NCI-H69 (cell line): Measurements from ENCODE around the gene BBLN.

ENCODE experiments used
- DNase-seq: peaks from one replicate; lab custom pipeline; 2025; lab: John Stamatoyannopoulos, UW

BBLN gene

DNA sequence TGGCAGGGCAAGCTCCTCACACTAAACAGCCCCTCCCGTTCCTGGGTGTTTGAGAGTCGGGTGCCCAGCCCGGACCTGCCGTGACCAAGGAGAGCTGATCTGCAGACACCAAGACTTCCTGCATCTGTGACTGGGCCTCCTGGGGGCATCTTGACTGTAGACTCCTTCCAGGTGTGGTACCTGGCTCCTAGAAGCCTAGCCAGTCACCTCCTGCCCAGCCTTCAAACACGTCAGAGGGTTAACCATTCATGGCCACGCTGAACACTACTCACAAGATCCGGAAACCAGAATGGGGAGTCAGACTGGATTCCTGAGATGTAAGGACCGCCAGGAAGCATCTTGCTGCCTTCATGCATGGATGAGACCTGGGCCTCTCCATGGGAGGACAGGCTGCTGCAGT is 14.5 kb upstream of the BBLN start:
- DNase-seq, result no peak

DNA sequence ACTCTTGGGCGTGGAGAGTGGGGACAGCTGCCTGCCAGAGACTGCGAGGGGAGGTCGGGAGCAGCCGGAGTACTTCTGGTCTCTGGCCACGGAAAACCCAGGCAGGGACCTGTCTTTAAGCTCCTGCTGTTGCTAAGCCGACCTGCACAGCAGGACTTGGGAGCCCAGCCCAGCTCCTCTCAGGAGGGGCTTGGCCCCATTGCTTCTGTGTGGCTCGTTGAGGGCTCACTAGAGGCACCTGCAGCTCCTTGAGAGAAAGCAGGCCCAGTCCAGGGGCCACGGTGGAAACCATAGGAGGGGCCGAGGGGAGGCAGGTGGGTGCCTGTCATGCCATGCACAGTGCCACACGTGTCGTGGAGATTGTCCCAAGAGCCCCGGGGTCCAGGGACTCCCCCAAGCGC is 14.1 kb upstream of the BBLN start:
- DNase-seq, result peak; percentile 34

DNA sequence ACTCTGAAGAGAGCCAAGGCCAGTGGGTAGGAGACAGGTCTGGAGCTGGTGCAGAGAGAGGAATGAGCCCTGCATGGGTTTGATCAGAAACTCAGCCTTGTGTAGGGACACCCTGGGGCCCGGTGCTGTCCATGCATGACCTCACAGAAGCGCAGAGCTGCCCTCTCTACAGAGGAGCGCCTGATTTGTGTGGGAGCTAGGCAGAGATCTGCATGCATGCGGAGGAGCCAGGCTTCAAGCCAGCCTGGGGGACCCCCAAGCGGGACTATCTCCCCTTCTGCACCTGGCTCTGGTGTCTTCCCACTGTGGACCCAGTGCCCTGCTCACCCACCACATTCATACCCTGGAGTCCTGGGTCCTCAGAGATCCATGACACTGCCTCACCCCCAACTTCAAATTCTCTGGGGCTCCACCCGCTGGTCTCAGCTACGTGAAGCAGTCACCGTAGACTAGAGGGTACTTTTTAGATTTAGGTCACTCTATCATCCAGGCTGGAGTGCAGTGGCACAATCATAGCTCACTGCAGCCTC is 13.4 kb upstream of the BBLN start:
- no peak for DNase-seq

DNA sequence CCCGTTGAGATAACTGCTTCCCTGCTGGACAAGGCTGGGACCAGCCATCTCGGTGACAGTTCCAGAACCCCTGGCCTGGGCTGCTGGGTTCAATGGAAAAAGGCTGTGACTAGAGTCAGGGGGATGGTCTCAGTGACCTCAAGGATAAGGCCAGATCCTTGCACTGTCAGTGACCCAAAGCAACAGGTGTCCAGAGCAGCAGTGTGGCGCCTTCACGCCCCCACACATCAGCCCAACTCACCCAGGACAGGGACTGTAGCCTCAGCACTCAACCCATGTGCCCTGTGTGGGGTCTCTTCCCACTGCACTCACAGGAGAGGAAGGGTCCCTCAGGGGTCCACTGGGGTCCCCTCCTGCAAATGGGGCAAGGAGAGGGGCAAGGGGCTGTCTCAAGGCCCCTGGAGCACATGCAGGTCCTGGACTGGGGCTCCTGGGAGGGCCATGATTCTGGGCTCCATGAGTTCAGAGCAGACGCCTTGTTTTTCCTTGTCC is 11.5 kb upstream of the BBLN start:
- DNase-seq, result no peak

DNA sequence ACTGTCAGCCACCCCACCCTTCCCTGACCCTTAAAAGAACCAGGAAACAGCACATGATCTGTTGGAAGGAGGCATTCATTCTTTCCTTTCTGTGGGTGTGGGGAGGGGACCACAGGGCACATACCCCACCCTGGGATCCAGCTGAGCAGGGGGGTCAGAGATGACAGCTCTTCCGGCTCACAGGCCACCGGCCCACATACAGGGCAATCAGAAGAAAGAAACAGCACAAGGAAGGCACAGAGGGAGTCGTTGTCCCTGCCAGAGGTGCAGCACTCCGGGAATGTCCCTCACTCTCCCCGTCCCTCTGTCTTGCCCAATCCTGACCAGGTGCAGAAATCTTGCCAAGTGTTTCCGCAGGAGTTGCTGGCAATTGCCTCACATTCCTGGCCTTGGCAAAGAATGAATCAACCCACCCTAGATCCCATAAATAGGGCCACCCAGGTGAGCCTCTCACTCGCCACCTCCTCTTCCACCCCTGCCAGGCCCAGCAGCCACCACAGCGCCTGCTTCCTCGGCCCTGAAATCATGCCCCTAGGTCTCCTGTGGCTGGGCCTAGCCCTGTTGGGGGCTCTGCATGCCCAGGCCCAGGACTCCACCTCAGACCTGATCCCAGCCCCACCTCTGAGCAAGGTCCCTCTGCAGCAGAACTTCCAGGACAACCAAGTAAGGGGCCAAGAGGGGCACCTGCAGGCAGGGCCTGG is 10.9 kb upstream of the BBLN start, which contains the start of gene LCN2:
Gene LCN2 (plus strand): TSS at position 453 of the 701 bp plus-strand sequence. CDS start 73 bp downstream, at position 526.
- DNase-seq, result no peak

- DNase-seq, result no peak
Measured at GRCh38 chr9:128149951-128150593, 10.0 kb upstream of the BBLN start.

DNA sequence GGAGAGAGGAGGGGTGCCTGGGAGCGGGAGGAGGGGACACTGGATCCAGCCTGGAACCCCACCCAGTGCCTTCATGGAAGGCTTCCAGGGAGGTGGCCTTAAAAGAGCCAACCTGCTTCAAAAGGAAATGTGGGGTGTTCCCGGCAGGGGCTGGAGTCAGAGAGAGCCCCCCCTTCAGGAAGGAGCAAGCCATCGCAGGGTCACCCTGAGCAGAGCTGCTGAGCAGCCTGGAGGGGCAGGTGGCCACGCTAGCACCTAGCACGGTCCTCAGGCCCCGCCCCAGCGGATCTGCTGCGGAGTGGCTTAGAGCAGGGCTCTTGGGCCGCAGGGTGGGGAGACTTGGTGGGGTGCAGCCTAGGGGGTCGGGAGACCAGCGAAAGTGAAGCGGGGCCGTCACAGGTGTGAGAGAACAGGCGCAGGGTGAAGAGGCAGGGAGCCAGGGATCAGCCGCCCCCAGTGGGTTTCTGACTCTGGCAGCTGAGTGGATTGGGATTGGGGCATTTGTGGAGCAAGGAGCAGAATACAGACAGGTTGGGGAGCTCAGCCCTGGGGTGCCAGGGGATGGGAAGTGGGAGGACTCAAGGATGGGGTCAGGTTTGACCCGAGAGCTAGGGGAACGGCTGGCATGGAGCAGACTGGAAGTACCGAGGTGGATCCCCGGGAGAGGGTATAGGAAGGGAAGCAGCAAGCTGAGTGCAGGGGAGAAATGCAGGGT is 9.3 kb upstream of the BBLN start:
- DNase-seq, result peak; percentile 44

- no peak for DNase-seq
Measured at GRCh38 chr9:128151309-128152132, 8.5 kb upstream of the BBLN start.

- DNase-seq, result no peak
Measured at GRCh38 chr9:128152133-128153059, 7.7 kb upstream of the BBLN start.

DNA sequence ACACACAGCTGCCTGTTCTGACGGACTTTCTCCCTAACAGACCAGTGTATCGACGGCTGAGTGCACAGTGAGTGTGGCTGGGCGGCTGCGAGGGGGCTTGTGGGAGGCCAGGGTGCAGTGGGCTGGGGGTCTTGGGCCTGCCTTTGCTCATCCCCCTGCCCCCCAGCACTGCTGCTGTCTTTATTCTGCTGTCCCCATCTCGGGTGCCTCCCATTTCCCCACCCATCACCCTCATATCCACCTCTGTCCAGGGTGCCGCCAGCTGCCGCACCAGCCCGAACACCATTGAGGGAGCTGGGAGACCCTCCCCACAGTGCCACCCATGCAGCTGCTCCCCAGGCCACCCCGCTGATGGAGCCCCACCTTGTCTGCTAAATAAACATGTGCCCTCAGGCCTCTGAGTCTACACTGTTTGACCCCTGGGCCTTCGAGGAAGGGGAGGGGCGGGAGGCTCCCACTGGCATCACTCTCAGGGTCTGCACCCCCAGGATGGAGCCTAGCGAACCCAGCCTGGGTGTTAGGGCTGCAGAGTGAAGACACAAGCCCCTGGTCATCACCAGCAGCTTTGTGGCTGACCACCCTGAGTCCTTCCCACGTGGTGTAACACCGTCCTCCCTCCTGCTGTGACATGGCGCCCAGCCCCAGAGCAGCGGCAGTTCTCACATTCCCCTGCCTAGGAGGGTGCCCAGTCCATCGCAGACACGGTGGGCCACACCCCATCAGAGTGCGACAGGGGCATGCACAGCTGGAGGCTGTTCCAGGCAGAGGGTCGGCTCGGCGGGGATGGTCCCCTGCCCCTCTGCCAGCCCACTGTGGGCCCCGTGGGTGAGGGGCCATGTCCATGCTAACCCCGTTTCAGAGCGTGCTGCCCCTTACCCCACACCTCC is 6.8 kb upstream of the BBLN start:
- peak; percentile 26 for DNase-seq

GRCh38 chr9:128153947-128154695 is 5.9 kb upstream of the BBLN start:
- DNase-seq, result no peak

- no peak for DNase-seq
Measured at GRCh38 chr9:128155736-128156500, 4.1 kb upstream of the BBLN start.

DNA sequence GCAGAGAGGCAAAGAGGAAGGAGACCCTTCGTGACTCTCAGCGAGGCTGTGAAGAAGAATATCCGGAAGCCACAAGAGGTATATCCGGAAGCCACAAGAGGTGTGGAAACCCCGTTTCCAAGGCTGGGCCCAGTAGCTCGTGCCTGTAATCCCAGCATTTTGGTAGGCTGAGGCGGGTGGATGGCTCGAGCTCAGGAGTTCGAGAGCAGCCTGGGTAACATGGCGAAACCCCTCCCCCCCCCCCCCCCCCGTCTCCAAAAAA is 612 bp upstream of the BBLN start:
- no peak for DNase-seq

- peak; percentile 51 for DNase-seq
Measured at GRCh38 chr9:128160603-128160987, 530 bp downstream of the BBLN start.

DNA sequence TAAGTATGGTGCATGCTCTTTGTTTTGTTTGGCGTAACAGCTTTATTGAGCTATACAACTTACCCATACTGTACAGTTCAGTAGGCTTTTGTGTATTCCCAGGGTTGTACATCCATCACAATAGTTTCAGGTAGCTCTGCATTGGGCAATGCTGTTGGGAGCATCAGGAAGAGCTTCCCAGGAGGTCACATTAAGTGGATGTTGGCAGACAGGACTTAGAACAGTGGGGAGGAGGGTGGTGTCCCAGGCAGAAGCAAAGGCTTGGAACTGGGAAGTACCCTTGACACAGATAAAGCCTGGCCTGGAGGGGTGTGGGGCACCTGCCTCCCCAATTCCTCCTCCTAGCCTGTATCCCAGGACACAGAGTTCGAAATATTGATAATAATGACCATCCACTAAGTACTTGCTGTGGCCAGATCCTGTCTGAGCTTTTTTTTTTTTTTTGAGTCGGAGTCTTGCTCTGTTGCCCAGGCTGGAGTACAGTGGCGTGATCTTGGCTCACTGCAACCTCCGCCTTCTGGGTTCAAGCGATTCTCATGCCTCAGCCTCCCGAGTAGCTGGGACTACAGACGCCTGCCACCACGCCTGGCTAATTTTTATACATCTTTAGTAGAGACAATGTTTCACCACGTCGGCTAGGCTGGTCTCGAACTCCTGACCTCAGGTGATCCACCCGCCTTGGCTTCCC is 1.3 kb downstream of the BBLN start:
- DNase-seq, result peak; percentile 68

DNA sequence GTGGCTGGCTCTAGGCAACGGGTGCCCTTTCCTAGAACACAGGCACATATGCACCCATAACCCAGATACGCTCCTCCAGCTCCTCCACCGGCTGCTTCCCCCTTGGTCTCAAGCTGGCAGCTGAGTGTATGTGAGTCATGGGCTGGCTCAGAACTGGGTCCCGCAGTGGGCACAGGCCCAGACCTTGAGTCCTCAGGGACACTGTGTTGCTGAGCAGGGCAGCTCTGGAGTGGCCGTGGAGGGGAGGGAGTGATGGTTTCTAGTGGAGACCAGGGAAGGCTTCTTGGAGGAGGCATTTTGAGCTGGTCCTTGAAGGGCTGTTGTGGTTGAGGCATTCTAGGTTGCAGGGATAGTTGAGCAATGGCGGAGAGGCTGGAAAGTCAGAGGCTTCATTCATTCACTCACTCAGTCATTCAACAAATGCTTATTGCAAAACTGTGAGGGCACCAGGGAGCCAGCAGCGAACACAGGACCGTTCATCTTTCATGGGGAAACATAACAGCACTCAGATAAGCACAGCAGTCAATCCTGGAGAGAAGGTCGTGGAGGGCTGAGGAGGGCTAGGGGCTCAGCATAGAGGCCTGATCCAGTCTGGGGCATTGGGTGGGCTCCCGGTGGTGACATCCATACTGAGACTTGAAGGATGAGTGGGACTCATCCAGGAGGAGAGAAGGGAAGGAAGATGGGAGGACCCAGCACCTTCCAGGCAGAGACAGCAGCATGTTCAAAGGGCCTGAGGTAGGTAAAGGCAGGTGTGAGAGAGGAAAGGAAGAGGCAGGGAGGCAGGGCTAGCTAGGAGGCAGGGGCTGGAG is 2.4 kb downstream of the BBLN start:
- DNase-seq, result no peak

DNA sequence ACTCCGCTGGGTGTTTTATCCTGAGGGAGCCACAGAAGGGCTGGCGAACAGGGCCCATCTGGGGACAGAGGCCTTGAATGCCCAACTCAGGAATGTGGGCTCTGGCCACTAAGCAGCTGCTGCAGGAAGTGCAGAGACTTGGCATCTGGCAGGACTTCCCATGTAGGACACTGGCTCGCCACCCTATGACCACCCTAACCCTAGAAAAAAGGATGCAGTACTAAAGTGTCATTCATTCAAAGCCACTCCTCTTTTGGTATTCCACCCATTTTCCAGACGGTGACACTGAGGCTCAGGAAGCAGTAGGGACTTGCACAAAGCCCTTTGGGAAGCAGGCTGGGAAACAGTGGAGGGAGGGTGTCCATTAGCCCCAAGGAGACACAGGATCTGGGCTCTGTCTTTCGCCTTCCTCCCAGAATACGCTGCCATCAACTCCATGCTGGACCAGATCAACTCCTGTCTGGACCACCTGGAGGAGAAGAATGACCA is 3.0 kb downstream of the BBLN start:
- DNase-seq, result no peak
